Muscle of back (tissue), 11 donors: Measurements from ENCODE around the gene ABTB2. TPM values are rescaled to one million over a fixed set of nuclear protein-coding genes. Genes with fewer than 3 reads are reported as not detected.
A peak's percentile ranks its signal among the peaks of the same experiment; 100 is the strongest.
"Not testable (repeated sequence)": the region's sequence is repeated elsewhere in the genome, so short reads cannot be mapped to it uniquely, and the experiment has no call there.

Experiments used
- DNase-seq, 3 donors: peaks; one replicate each; pipeline versions ENCODE4 v3.0.0 to v3.0.0-alpha.2; 2013
- polyA plus RNA-seq, 10 donors: library from polyadenylated mRNA; unstranded; fragments of 120-200 nt; gene quantifications; one replicate each; pipeline ENCODE4 v1.2.1, GENCODE V29; 2013; ENCODE audit not compliant: insufficient read length in 10 of 10

ABTB2 gene
- polyA plus RNA-seq, 10 donors = 4.1 to 8.5 (median 6.3) TPM

DNA sequence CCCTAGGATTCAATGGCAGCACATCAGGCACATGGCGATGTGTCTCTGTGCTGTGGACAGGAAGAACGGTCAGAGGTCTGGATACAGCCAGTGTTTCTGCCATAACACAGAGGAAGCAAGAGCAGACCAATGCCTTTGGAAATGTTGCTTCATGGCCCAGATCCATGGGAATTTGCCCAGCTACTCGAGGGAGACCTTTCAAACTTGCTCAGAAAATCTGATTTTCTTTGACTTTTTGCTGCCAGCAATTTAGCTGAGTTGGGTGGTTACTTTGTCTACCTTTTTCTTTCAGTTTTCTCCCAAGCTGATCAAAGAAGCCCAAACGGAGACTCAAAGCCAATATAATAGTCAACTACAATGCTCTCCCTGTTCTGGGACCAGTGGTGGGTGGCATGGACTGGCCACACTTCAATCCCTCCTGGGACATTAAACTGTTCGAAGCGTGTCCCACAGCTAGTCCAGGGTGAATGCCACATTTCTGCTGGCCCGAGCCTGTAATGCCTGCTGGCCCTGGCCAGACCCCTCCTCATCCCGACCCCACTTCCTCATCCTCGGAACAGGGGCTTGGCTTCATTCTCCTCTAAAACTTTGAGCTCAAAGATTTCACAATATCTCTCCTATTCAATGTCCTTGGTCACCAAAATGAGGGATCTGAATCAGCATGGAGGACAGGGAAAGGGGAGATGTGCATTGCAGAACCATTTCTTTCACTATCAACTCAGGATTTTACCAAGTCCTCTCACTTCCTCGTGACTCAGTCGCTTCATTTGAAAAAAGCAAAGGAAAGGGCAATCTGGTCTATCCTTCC is 93.3 kb downstream of the ABTB2 start:
- no peak for DNase-seq

DNA sequence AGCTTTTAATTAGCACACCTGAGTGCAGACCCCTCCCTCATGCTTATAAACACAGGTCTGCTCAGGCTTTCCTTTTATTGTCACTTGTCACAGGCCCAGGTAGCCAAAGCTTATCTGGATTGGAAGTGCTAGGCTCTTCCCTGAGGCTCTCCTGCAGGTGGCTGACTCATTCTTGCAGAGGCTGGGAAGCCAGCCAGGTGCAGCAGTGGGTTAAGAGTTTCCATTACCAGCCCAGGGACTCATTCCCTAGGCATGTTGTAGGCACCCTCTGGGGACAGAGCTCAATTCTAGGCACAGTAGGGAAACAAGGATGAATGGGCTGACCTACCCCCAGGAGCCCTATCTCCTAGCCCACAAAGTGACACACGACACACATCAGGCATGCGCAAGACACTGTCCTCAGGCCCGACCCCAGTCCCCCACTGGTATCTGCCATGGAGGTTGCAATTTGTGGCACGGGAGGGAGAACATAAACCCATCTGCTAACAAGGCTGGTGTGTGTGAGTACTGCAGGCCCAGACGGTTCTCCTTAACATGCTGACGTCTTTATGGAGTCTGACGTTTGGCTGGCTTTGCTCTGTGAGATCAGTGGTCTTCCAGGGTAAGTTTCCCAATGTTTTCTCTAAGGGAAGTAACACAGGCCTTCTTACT is 94.2 kb downstream of the ABTB2 start:
- DNase-seq = peak in 2 of 3 donors; percentile 57 to 64

DNA sequence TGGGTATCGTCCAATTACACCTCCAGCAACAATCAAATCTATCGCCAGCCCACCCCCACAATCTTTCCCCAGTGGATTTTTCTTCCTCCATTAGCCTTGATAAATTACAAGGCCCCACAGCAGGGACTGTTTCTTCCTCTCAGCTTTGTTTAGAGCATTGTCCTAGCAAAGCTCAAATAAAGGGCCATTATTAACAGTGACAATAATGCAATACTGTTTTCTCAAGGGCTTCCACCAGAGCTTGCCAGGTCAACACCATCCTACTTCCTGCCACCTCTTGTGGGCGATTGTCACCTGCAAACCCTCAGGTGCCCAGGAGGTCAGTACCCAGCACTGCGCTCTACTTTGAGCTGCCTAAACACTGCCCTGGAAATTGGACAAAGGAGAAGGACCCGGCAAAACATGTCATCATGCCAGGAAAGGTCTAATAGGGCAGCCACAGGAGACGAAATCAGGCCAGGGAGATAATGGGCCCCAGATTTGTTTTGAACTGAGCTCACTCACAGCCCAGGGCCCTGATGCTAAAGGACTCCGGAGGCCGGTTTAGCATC is 95.2 kb downstream of the ABTB2 start:
- no peak for DNase-seq

DNA sequence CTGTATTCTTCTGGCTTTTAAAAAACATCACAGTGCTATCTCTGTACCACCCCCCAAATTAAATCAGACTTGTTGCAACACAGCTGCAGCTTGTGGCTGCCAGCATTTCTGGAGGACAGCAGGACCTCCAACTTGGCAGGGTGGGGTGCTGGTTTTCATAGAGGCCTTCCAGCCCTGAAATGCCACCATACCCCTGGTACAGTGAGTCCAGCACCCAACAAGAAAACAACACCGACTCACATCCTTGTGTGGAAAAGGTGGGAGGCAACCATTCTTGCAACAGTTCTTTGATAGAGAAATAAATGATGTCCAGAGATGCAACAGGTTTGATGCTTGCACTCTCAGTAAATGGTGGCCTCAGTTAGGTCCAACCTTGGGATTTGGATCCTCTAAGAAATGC is 96.0 kb downstream of the ABTB2 start:
- no peak for DNase-seq

DNA sequence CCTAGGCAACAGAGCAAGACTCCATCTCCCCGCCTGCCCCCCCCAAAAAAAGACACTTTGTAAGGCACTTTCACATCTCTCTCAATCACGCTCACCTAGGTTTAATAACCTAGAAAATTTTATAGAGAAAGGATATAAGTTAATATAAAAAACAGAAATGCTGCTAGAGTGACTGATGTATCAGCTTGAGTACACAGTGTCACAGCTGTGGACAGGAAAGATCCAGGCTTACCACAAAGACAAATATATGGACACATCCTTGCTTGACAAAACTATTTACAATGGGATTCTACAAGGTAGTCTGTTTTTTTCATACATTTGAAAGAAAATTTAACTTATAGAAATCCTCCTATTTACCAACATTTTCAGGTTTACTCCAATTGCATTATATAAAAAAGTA is 96.7 kb downstream of the ABTB2 start:
- DNase-seq = no peak

DNA sequence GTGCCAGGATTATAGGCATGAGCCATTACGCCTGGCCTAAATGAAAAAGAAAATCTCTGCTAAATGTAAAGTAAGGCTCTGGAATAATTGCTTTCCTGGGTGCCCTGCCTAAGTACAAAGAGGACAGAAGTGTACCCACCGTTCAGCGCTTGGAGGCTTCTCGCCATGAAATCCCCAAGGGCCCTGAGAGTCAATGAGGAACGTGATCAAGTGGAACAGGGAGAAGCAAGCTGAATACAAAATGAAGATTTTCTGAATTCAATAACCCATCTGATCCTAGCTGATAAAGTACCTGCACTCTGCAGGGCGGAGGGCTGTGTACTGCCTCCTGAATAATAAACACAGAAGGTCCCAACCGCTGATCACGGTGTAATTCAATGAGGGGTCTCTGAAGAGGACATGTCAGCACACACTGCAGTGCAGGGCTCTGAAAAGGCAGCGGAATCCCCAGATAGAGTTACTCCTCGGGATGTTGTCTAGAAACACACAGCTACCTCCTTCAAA is 97.7 kb downstream of the ABTB2 start:
- DNase-seq = no peak

DNA sequence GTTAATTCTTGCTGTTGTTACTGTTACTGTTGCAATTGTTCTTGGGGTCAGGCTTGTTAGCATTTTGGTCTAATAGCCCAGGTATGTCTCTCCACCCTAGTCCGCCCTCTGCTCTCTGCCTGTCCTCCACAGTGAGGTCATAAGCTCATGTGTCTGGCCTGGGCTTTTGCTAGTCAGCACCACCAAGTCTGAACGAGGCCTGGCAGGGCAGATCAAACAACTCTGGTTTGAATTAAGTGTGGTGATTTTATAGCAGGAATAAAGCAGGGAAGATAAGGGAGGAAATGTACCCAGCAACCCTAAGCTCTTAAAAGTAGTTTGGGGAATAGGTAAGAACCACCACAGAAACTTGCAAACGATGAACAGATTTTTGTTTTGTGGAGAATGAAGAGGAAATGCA is 98.7 kb downstream of the ABTB2 start:
- no peak for DNase-seq

DNA sequence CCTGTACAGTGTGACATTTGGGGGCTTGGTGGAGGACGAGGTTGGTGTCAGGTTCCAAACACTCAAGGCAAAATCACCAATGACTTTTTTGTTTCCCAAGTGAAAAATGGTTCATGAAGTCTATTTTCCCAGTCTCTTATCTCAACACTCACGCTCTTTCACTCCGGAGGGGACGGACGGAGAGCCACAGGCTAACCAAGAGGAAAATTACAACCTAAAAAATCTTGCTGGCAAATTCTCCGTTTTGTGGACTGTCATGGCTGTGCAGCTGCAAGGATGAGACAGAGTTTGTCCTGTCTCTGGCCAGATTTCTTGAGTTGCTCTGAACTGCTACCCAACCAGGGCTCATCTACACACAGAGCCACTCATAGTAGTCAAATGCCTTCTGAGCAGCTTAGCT is 101.2 kb downstream of the ABTB2 start:
- DNase-seq = no peak

DNA sequence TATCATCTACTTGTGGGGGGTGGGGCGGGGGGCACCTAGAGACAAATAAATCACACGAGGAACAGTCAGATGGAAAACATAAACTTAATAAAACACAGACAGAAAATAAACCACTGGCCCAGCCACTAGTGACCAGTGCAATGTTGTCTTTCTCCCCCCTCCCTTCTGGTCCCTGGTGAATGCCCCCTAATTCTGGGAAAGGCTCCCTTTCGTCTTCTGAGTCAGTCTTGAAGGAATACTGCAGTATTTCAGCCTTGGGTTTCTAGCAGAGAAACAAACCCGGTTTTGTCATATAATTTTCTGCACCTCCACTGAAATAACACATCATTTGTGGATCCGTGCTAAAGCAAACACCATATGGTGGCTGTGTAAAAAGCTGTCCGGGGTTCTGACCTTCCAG is 101.7 kb downstream of the ABTB2 start:
- no peak for DNase-seq

DNA sequence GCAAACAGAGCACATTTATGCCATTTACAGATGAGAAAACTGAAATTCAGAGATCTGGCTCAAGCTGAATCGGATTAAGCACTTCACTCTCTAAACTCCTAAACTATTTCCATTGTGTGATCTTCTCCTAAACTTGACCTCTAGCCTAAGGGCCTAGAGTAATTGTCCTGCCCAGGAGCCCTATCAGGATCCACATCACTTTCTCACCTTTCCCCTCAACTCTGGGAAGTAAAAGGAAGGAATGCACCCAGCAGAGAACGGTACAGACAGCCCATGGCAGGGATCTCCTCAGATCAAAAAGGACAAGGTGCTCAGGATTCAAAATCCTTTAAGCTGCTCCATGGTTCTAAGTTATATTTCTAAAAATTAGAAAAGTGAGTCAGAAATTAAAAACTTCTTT is 102.7 kb downstream of the ABTB2 start:
- no peak for DNase-seq

DNA sequence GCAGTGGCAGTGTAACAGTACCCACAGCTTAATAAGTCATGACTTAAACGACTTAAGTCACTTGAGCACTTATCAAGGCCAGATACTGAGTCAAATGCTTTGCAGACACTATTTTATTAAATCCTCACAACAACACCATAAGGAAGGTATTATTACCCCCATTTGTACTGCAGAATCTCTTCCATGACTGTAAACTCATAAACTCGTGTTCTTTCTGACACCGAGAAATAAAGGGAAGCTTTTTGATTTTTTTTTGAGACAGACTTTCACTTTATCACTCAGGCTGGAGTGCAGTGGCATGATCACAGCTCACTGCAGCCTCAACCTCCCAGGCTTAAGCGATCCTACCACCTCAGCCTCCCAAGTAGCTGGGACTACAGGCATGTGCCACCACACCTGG is 103.8 kb downstream of the ABTB2 start:
- no peak for DNase-seq

DNA sequence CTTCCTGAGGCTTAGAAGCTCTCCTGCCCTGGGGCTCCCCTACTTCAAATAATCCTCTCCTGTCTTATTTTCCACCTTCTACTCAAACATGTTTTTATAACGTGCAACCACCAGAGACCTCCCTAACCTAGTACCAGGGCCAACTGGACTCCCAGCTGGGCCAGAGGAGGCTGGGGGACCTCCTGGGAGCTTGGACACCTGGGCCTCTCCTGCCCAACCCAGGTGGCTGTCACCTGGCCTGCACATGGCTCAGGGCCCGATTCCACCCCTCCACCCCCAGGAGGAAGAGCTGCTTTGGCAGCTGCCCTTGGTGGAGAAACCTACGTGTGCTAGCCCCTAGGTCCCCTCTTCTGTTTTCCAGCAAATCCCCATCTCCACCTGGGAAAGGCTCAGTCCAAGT is 105.2 kb downstream of the ABTB2 start:
- DNase-seq = no peak

DNA sequence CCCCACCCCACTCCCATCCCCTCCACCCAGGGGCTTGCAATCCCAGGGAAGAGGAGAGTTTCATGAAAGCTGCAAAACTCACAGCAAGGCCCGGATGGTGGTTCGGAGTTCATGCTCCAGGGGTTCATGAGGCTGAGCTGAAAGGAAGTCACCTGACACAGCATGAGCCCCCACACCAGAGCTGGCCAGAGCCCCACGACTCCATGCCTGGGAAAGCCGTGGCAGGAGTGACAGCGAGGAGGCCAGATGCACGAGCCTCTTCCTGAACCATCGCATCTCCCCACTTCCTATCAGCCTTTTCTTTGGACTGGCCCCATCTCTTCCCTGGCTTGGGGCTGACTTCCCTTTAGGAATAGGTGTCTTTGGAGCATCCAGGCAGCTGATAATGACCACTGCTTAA is 105.8 kb downstream of the ABTB2 start:
- no peak for DNase-seq

DNA sequence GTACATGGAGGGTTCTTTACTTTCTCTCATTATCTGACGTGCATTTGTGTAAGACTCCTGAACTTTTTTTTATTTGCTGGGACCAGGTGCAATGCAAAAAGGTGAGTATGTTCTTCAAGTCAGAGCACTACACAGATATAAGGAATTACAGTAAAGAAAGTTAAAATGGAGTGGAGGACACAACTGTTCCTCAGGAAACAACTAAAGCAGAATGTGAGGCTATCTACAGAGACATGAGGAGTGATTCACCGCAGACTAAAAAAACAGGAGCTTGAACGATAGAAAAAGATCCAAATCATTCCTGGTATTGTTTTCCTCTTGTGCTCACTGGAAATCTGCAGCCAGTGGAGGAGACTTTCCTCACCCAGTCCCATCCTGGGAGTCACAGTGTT is 106.2 kb downstream of the ABTB2 start:
- DNase-seq = no peak

DNA sequence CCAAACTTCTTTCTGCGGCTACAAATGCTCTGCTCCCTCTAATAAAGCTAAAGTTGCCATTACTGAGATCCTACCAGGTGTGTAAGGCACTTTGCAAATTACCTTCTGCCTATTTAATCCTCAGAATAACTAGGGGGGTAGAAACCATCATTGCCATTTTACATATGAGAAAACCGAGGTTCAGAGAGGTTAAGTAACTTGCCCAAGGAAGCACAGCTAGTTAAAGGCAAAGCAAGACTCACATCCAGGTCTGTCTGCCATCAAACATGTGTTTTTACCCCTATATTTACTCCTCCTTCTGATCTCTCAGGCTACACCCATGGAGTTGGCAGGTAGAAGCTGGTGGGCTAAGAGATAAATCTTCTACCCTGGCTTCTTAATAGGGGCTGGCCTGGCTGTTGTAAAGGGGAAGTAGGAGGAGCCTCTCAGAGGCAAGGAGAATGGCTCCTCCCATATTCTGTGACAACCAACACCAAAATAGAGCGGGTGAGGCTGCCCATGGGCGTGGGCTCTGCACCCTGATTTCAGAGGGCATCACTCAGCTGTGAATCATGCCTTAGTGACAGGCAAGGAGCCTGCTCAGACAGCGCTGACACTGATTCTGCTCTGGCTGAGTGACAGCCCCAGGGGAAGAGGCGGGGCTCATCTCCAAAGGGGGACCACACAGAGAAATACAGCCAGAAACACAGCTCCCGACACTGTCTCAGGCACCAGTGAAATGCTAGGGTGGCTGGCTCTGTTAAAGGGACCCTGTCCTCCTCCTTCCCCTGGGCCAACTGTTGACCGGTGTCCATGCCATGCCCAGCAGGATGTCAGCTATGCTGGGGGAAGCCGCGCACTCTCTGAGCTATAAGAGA is 106.8 kb downstream of the ABTB2 start:
- peak in 1 of 3 donors; percentile 57 for DNase-seq

DNA sequence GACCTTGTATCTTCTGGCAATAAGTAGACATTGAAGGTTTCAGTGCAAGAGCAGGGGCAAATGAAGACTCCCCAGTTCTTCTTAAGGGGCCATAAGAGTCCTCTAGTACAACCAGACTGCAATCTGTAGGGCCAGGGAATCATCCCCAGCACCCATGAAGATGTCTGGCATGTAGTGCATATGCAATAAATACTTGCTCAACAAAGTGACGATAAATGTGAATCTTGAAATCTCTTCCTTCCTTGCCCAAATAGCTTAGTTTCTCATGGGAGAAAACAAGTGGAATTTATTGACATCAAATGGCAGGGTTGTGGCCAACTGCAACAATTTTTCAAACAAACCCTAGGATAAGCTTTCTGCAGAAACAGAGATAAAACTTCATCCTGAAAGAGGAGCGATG is 107.6 kb downstream of the ABTB2 start:
- no peak for DNase-seq

DNA sequence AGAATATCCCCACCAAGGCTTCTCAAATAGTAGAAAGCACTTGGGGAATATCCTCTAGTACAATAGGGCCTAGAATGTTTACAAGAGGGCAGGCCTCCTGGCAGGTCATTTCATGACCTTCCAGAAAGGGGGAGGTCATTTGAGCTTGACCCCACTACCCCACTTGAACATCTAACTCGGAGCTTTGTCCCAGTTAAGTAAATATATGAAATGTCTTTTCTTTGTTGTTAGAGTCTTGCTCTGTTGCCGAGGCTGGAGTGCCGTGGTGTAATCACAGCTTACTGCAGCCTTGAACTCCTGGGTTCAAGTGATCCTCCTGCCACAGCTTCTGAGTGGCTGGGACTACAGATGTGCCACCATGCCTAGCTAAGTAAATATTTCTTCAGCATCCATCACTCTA is 108.4 kb downstream of the ABTB2 start:
- no peak for DNase-seq

DNA sequence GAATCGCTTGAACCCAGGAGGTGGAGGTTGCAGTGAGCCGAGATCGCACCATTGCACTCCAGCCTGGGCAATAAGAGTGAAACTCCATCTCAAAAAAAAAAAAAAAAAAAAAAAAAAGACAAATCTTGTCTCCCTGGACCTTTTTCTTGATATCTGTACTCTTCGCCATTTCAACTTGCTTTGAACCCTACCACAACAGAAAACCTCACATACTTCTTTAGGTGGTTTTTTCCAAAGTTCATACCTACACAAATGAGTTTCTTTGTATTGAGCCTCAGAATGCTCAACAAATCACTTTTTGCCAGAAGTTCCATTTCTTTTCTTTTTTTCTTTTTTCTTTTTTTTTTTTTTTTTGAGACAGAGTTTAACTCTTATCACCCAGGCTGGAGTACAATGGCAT is 111.3 kb downstream of the ABTB2 start:
- not testable (repeated sequence) for DNase-seq

DNA sequence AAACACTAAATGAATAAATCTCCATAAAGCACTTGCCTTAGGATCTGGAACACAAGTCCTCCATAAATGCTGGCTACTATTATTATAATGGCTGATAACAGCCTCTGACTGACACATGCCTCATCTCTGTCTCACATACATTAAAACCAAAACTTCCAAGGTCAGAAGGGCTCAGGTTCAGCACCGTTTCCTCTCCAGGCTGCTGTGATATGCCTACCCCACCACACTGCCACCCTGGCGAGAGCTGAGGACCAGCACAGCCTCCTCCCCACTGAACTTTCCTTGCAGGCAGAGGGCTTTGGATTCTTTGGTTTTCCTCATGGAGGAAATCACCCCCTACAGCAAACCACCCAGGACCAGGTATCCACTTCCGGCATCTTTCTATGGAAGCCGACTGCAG is 112.8 kb downstream of the ABTB2 start:
- DNase-seq = no peak

DNA sequence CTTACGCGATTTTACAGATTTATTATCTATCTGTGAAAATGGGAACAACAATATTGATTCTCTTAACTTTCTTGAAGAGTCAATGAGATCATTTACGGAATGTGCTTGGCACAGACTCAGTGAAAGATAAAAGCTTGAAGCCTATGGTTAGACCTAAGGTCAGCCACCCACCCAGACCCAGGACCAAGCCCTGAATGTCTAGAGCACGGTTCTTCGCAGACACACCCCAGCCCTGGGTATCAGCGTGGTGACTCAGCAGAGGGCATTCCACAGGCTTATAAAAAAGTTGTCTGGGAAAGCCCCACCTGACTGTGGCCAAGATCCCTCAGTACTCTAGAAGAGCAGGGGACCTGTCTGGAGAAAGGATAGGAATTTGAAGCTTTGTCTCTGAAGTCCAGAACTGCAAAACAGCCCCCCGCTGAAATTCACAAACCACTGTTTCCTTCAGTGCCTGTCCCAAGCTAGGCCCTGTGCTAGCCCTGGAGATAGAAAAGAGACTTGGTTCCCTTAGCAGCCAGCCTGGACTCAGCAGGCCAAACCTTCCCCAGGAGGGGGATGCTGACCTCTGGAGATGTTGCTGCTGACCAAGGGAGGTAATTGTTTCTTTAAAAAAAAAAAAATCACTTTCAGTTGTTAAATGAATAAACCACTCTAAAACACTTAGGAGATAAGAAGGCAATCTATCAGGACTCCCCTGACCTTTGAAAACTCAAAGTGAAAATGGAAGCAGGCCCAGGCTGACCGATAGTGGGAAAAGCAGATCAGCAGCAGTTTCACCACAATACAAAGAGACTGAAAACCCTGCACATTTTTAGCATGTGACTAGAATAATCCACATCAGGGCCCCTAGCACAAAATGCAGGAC is 114.0 kb downstream of the ABTB2 start:
- DNase-seq = no peak

DNA sequence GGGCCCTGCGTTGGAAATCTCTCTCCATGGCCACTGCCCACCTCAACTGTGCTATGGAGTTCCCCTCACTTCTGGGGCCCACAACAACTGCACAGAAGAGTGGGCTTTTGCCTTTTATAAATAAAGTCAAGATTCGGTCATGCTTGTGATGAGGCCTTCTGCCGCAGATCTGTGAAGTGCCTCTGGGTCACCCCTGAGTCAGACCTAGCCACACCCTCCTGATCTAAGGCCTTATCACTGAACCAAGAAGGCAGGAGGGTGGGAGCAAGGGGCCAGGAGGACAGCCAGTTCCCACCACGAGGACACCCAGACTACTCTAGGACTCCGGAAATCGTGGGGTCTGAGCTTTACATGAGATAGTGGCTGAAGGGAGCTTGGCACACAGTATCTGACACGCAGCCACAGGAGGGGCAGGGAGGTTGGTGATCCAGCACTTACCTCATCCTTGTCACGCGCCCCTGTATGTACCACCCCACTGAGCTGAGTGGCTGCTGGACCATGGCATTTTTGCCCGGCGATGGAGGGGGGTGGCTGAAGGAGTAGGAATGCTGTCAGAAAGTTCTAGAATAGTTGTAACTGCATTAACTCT is 115.7 kb downstream of the ABTB2 start:
- DNase-seq = no peak
